ENCODE data around the gene AGXT. TPM values are rescaled to one million over a fixed set of nuclear protein-coding genes. Genes with fewer than 3 reads are reported as not detected.

AGXT gene
- total and polyA plus RNA-seq, 7 experiments from 2014 or later: not detected

- peaks cover 0 to 27% (median 13%) of the 10 kb centered on the region in 5 donors for H3K27me3 Mint-ChIP-seq
- intact Hi-C loops (cut with micrococcal nuclease): loop anchor here (1.0 to 10.0 kb wide), 19 partner anchors 210 to 1048 kb away; partner anchors contain the start of genes CAPN10 (in 2 of the 2), FARP2 (in 2 of the 2), GPC1 (in 2 of the 2) and ATG4B (in 1 of the 2)
- Histone ChIP-seq H3K27me3 (ENCODE audit: control insufficient read depth in 2 of 2, insufficient read depth in 2 of 2, low read length in 2 of 2) (no peaks in the 10 kb centered on the region), H3K36me3 (ENCODE audit: control insufficient read depth in 2 of 3, insufficient read depth in 3 of 3, low read length in 3 of 3) (no peaks in the 10 kb centered on the region), H3K4me3 (ENCODE audit: low read length) (no peak overlapping the region), H3K9me3 (ENCODE audit: control insufficient read depth in 2 of 3, low read length in 3 of 3) (no peaks in the 10 kb centered on the region), H3K27ac (ENCODE audit: low read depth, low read length) (no peak overlapping the region), H3K4me1 (ENCODE audit: control insufficient read depth in 2 of 2, insufficient read depth in 2 of 2, low read length in 2 of 2) (peaks cover 11 to 14% of the 10 kb centered on the region in 2 donors)
- peak overlapping the region in 2 of 9 donors; percentile 59 to 78 for H3K27ac Mint-ChIP-seq
- DNase-seq (peak in 1 of 9 donors; percentile 35), ATAC-seq (no peak)
- H3K9me3 Mint-ChIP-seq: no peaks in the 10 kb centered on the region
- ChIA-PET POLR2A (interaction anchor here (0.8 to 1.3 kb wide), 2 partner anchors 267 to 272 kb away, joined by 3 to 5 read pairs; no protein-coding TSS in a partner anchor), CTCF (interaction anchor here (0.8 to 1.5 kb wide), 2 partner anchors 319 to 679 kb away, joined by 3 to 4 read pairs; no protein-coding TSS in a partner anchor)
- no peaks in the 10 kb centered on the region for H3K36me3 Mint-ChIP-seq
- H3K4me3 Mint-ChIP-seq: peak overlapping the region in 1 of 10 donors; percentile 49
- peaks cover 0 to 7% (median 0%) of the 10 kb centered on the region in 7 donors for H3K4me1 Mint-ChIP-seq
Measured at GRCh38 chr2:240832921-240833494, 35.6 kb upstream of the AGXT start.

DNA sequence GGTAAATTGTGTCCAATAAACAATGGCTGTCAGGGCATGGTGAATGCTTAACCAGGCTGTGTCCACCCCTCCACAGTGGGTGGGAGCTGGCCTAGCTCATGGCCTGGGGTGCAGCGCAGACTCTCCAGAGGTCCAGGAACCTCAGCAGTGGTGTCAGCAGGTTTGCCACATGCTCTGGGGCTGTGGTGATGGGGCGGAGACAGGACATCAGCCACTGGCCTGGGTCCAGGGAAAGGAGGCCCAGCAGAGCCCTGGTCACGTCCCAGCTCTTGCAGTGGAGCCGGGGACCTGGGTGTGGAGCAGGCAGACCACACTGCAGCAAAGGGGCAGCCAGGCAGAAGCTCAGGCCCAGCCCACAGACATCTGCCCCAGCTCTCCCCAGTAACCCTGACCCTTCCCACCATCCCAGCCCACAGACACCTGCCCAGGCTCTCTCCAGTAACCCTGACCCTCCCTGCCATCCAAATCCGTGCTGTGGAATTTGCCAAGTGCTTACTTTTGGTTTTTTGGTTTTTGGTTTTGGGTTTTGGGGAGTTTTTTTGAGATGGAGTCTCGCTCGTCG is 34.8 kb upstream of the AGXT start:
- Histone ChIP-seq H3K36me3 (ENCODE audit: control insufficient read depth in 2 of 3, insufficient read depth in 3 of 3, low read length in 3 of 3) (no peaks in the 10 kb centered on the region), H3K4me3 (ENCODE audit: low read length) (no peak overlapping the region), H3K9me3 (ENCODE audit: control insufficient read depth in 2 of 3, low read length in 3 of 3) (no peaks in the 10 kb centered on the region), H3K27ac (ENCODE audit: low read depth, low read length) (no peak overlapping the region), H3K4me1 (ENCODE audit: control insufficient read depth in 2 of 2, insufficient read depth in 2 of 2, low read length in 2 of 2) (peaks cover 11 to 14% of the 10 kb centered on the region in 2 donors), H3K27me3 (ENCODE audit: control insufficient read depth in 2 of 2, insufficient read depth in 2 of 2, low read length in 2 of 2) (no peaks in the 10 kb centered on the region)
- Mint-ChIP-seq H3K9me3 (no peaks in the 10 kb centered on the region), H3K4me3 (no peak overlapping the region), H3K27ac (no peak overlapping the region), H3K36me3 (no peaks in the 10 kb centered on the region), H3K4me1 (peaks cover 0 to 7% (median 0%) of the 10 kb centered on the region in 7 donors), H3K27me3 (peaks cover 0 to 21% (median 8%) of the 10 kb centered on the region in 5 donors)
- ATAC-seq (no peak), DNase-seq (no peak)
- CTCF ChIA-PET: interaction anchor here (1.5 kb wide), 1 partner anchor 320 kb away, joined by 3 read pairs; no protein-coding TSS in a partner anchor
- POLR2A ChIA-PET: interaction anchor here (1.3 kb wide), 1 partner anchor 268 kb away, joined by 5 read pairs; no protein-coding TSS in a partner anchor
- intact Hi-C loops (cut with micrococcal nuclease): loop anchor here (2.0 to 10.0 kb wide), 5 partner anchors 319 to 707 kb away; partner anchors contain the start of gene GPC1 (in 2 of the 2)

GRCh38 chr2:240834377-240834975 is 34.1 kb upstream of the AGXT start:
- no peak for DNase-seq
- Histone ChIP-seq H3K27me3 (ENCODE audit: control insufficient read depth in 2 of 2, insufficient read depth in 2 of 2, low read length in 2 of 2) (no peaks in the 10 kb centered on the region), H3K36me3 (ENCODE audit: control insufficient read depth in 2 of 3, insufficient read depth in 3 of 3, low read length in 3 of 3) (no peaks in the 10 kb centered on the region), H3K9me3 (ENCODE audit: control insufficient read depth in 2 of 3, low read length in 3 of 3) (no peaks in the 10 kb centered on the region), H3K4me1 (ENCODE audit: control insufficient read depth in 2 of 2, insufficient read depth in 2 of 2, low read length in 2 of 2) (peaks cover 11 to 14% of the 10 kb centered on the region in 2 donors), H3K4me3 (ENCODE audit: low read length) (no peak overlapping the region), H3K27ac (ENCODE audit: low read depth, low read length) (no peak overlapping the region)
- POLR2A ChIA-PET: no interaction called here
- H3K27ac Mint-ChIP-seq: peak overlapping the region in 1 of 9 donors; percentile 54
- no peaks in the 10 kb centered on the region for H3K9me3 Mint-ChIP-seq
- CTCF ChIA-PET: no interaction called here
- intact Hi-C loops (cut with micrococcal nuclease): loop anchor here (5.0 to 10.0 kb wide), 3 partner anchors 397 to 600 kb away; partner anchors contain the start of gene GPC1 (in 2 of the 2)
- H3K4me1 Mint-ChIP-seq: peaks cover 0 to 7% (median 0%) of the 10 kb centered on the region in 7 donors
- H3K27me3 Mint-ChIP-seq: peaks cover 0 to 16% (median 4%) of the 10 kb centered on the region in 5 donors
- H3K4me3 Mint-ChIP-seq: no peak overlapping the region
- ATAC-seq: no peak
- H3K36me3 Mint-ChIP-seq: no peaks in the 10 kb centered on the region

- DNase-seq (no peak), ATAC-seq (no peak)
- ChIA-PET CTCF (no interaction called here), POLR2A (no interaction called here)
- no peak overlapping the region for H3K4me3 Mint-ChIP-seq
- H3K36me3 ChIP-seq (ENCODE audit: control insufficient read depth in 2 of 3, insufficient read depth in 3 of 3, low read length in 3 of 3): no peaks in the 10 kb centered on the region
- no peak overlapping the region for H3K4me3 ChIP-seq (ENCODE audit: low read length)
- H3K4me1 ChIP-seq (ENCODE audit: control insufficient read depth in 2 of 2, insufficient read depth in 2 of 2, low read length in 2 of 2): peaks cover 11 to 14% of the 10 kb centered on the region in 2 donors
- no peak overlapping the region for H3K27ac ChIP-seq (ENCODE audit: low read depth, low read length)
- peaks cover 0 to 7% (median 0%) of the 10 kb centered on the region in 7 donors for H3K4me1 Mint-ChIP-seq
- no peaks in the 10 kb centered on the region for H3K9me3 Mint-ChIP-seq
- intact Hi-C loops (cut with micrococcal nuclease): loop anchor here (10.0 kb wide), 2 partner anchors 401 to 601 kb away; partner anchors contain the start of gene GPC1 (in 1 of the 2)
- no peaks in the 10 kb centered on the region for H3K9me3 ChIP-seq (ENCODE audit: control insufficient read depth in 2 of 3, low read length in 3 of 3)
- no peaks in the 10 kb centered on the region for H3K27me3 ChIP-seq (ENCODE audit: control insufficient read depth in 2 of 2, insufficient read depth in 2 of 2, low read length in 2 of 2)
- H3K36me3 Mint-ChIP-seq: no peaks in the 10 kb centered on the region
- peaks cover 0 to 6% (median 0%) of the 10 kb centered on the region in 5 donors for H3K27me3 Mint-ChIP-seq
- H3K27ac Mint-ChIP-seq: no peak overlapping the region
Measured at GRCh38 chr2:240835528-240835927, 33.1 kb upstream of the AGXT start.

GRCh38 chr2:240836781-240837467 is 31.7 kb upstream of the AGXT start:
- Mint-ChIP-seq H3K4me3 (no peak overlapping the region), H3K9me3 (no peaks in the 10 kb centered on the region), H3K27me3 (no peaks in the 10 kb centered on the region), H3K4me1 (peaks cover 0 to under 1% (median 0%) of the 10 kb centered on the region in 7 donors), H3K36me3 (no peaks in the 10 kb centered on the region), H3K27ac (no peak overlapping the region)
- Histone ChIP-seq H3K4me3 (ENCODE audit: low read length) (no peak overlapping the region), H3K36me3 (ENCODE audit: control insufficient read depth in 2 of 3, insufficient read depth in 3 of 3, low read length in 3 of 3) (no peaks in the 10 kb centered on the region), H3K9me3 (ENCODE audit: control insufficient read depth in 2 of 3, low read length in 3 of 3) (no peaks in the 10 kb centered on the region), H3K4me1 (ENCODE audit: control insufficient read depth in 2 of 2, insufficient read depth in 2 of 2, low read length in 2 of 2) (peaks cover 5 to 6% of the 10 kb centered on the region in 2 donors), H3K27me3 (ENCODE audit: control insufficient read depth in 2 of 2, insufficient read depth in 2 of 2, low read length in 2 of 2) (no peaks in the 10 kb centered on the region), H3K27ac (ENCODE audit: low read depth, low read length) (no peak overlapping the region)
- intact Hi-C loops (cut with micrococcal nuclease): loop anchor here (10.0 kb wide), 2 partner anchors 402 to 602 kb away; partner anchors contain the start of gene GPC1 (in 1 of the 2)
- ATAC-seq (no peak), DNase-seq (no peak)
- ChIA-PET CTCF (interaction anchor here (0.7 kb wide), 1 partner anchor 323 kb away, joined by 4 read pairs; no protein-coding TSS in a partner anchor), POLR2A (no interaction called here)

- intact Hi-C loops (cut with micrococcal nuclease): loop anchor here (10.0 kb wide), 2 partner anchors 403 to 603 kb away; partner anchors contain the start of gene GPC1 (in 1 of the 2)
- no peak overlapping the region for H3K27ac Mint-ChIP-seq
Measured at GRCh38 chr2:240837621-240838020, 31.0 kb upstream of the AGXT start.

More at GRCh38 chr2:240837621-240838020, 31.0 kb upstream of the AGXT start:
- Histone ChIP-seq H3K36me3 (ENCODE audit: control insufficient read depth in 2 of 3, insufficient read depth in 3 of 3, low read length in 3 of 3) (no peaks in the 10 kb centered on the region), H3K4me3 (ENCODE audit: low read length) (no peak overlapping the region), H3K9me3 (ENCODE audit: control insufficient read depth in 2 of 3, low read length in 3 of 3) (no peaks in the 10 kb centered on the region), H3K27me3 (ENCODE audit: control insufficient read depth in 2 of 2, insufficient read depth in 2 of 2, low read length in 2 of 2) (no peaks in the 10 kb centered on the region), H3K27ac (ENCODE audit: low read depth, low read length) (no peak overlapping the region), H3K4me1 (ENCODE audit: control insufficient read depth in 2 of 2, insufficient read depth in 2 of 2, low read length in 2 of 2) (peaks cover 2 to 3% of the 10 kb centered on the region in 2 donors)
- DNase-seq (no peak), ATAC-seq (no peak)
- ChIA-PET CTCF (no interaction called here), POLR2A (no interaction called here)
- H3K4me3 Mint-ChIP-seq: no peak overlapping the region
- H3K27me3 Mint-ChIP-seq: peaks cover 0 to 2% (median 0%) of the 10 kb centered on the region in 5 donors
- no peaks in the 10 kb centered on the region for H3K4me1 Mint-ChIP-seq
- no peaks in the 10 kb centered on the region for H3K36me3 Mint-ChIP-seq
- no peaks in the 10 kb centered on the region for H3K9me3 Mint-ChIP-seq
